WTC11 (cell line): ENCODE data around the gene OVCA2. TPM values are rescaled to one million over a fixed set of nuclear protein-coding genes. Genes with fewer than 3 reads are reported as not detected.
A peak's percentile ranks its signal among the peaks of the same experiment; 100 is the strongest.

Source experiments
- ATAC-seq: fragments of 200-7000 bp; cut with Tn5 transposase; 2 replicates; pipeline ENCODE4 v1.10.0; 2021; ENCODE audit warnings: mild to moderate bottlenecking, moderate library complexity
- CTCF ChIA-PET: fragments of 300-600 bp; sonication (Branson Sonifier 250); formaldehyde crosslinking; loops from one replicate; lab custom pipeline; 2021; ENCODE audit warnings: antibody characterized with exemption; lab: Charles Lee
- POLR2A ChIA-PET: fragments of 350-600 bp; sonication (Branson Sonifier 250); formaldehyde crosslinking; loops from one replicate; lab custom pipeline; 2021; ENCODE audit warnings: antibody characterized with exemption; lab: Charles Lee
- DNase-seq: peaks from one replicate; pipeline ENCODE4 v3.0.0; 2021; ENCODE audit warnings: low spot score
- H3K27ac Mint-ChIP-seq: 2 replicates; pipeline ENCODE4 v1.8.0; 2021; ENCODE audit warnings: mixed read lengths
- H3K27me3 Mint-ChIP-seq: 2 replicates; pipeline ENCODE4 v1.8.0; 2021; ENCODE audit warnings: low read depth, mild to moderate bottlenecking, moderate library complexity, mixed read lengths
- H3K36me3 Mint-ChIP-seq: 2 replicates; pipeline ENCODE4 v1.8.0; 2021; ENCODE audit warnings: mixed read lengths
- H3K4me1 Mint-ChIP-seq: 2 replicates; pipeline ENCODE4 v1.8.0; 2022; ENCODE audit warnings: mixed read lengths
- H3K4me3 Mint-ChIP-seq: 2 replicates; pipeline ENCODE4 v1.8.0; 2021; ENCODE audit warnings: mild to moderate bottlenecking, moderate library complexity, mixed read lengths
- H3K9me3 Mint-ChIP-seq: 2 replicates; pipeline ENCODE4 v1.8.0; 2021; ENCODE audit warnings: mixed read lengths
- CREM ChIP-seq: sonication (generic); formaldehyde crosslinking; IDR thresholded peaks from 2 replicates; pipeline ENCODE4 v1.8.1; 2022; ENCODE audit warnings: mild to moderate bottlenecking, missing genetic modification reagents, moderate library complexity
- EMX1 ChIP-seq: fragments of 250-450 bp; sonication (Bioruptor Pico); IDR thresholded peaks from 2 replicates; pipeline ENCODE4 v1.8.0; 2021; ENCODE audit warnings: mild to moderate bottlenecking
- ETV6 ChIP-seq: sonication (generic); formaldehyde crosslinking; IDR thresholded peaks from 2 replicates; pipeline ENCODE4 v1.8.1; 2022; ENCODE audit warnings: mild to moderate bottlenecking, missing genetic modification reagents
- FOXJ3 ChIP-seq: sonication (generic); formaldehyde crosslinking; IDR thresholded peaks from 2 replicates; pipeline ENCODE4 v1.9.0; 2021; ENCODE audit warnings: missing genetic modification reagents, mild to moderate bottlenecking, borderline replicate concordance
- FOXP1 ChIP-seq: sonication (generic); formaldehyde crosslinking; IDR thresholded peaks from 2 replicates; pipeline ENCODE4 v1.8.0; 2022; ENCODE audit warnings: missing genetic modification reagents, mild to moderate bottlenecking, moderate library complexity, borderline replicate concordance
- GTF2I ChIP-seq: fragments of 250-450 bp; sonication (Bioruptor Pico); conservative IDR thresholded peaks from 2 replicates; pipeline ENCODE4 v1.4.0; 2021; ENCODE audit warnings: mild to moderate bottlenecking
- NFE2L1 ChIP-seq: sonication (generic); formaldehyde crosslinking; IDR thresholded peaks from 2 replicates; pipeline ENCODE4 v1.8.1; 2023; ENCODE audit warnings: missing genetic modification reagents
- NR3C1 ChIP-seq: sonication (generic); formaldehyde crosslinking; conservative IDR thresholded peaks from 2 replicates; pipeline ENCODE4 v1.8.1; 2023; ENCODE audit warnings: low read depth, mild to moderate bottlenecking, missing genetic modification reagents
- PRRX2 ChIP-seq: fragments of 250-450 bp; sonication (Bioruptor Pico); IDR thresholded peaks from 2 replicates; pipeline ENCODE4 v1.8.0; 2021; ENCODE audit warnings: mild to moderate bottlenecking
- SMAD3 ChIP-seq: sonication (generic); formaldehyde crosslinking; IDR thresholded peaks from 2 replicates; pipeline ENCODE4 v1.8.0; 2022; ENCODE audit warnings: missing genetic modification reagents, mild to moderate bottlenecking, borderline replicate concordance
- SMAD4 ChIP-seq: sonication (generic); formaldehyde crosslinking; IDR thresholded peaks from 2 replicates; pipeline ENCODE4 v1.8.0; 2022; ENCODE audit warnings: mild to moderate bottlenecking, missing genetic modification reagents
- SP1 ChIP-seq: sonication (generic); formaldehyde crosslinking; conservative IDR thresholded peaks from 2 replicates; pipeline ENCODE4 v1.8.1; 2022; ENCODE audit warnings: missing genetic modification reagents
- ZNF416 ChIP-seq: fragments of 250-450 bp; sonication (Bioruptor Pico); IDR thresholded peaks from 2 replicates; pipeline ENCODE4 v1.9.0; 2021; ENCODE audit warnings: mild to moderate bottlenecking, inconsistent platforms
- ZNF671 ChIP-seq: fragments of 250-450 bp; sonication (Bioruptor Pico); IDR thresholded peaks from 2 replicates; pipeline ENCODE4 v1.8.0; 2021; ENCODE audit warnings: mild to moderate bottlenecking
- total RNA-seq: library from RNA; stranded (reverse); gene quantifications from 3 replicates; pipeline ENCODE4 v1.2.3, GENCODE V29; 2021
- TF ChIP-seq, protein P1 (sequence below): sonication (generic); formaldehyde crosslinking; conservative IDR thresholded peaks from 2 replicates; pipeline ENCODE4 v1.8.1; 2023; ENCODE audit warnings: mild to moderate bottlenecking, low read depth, missing genetic modification reagents, moderate library complexity
- TF ChIP-seq, protein P2 (sequence below): sonication (generic); formaldehyde crosslinking; IDR thresholded peaks from 2 replicates; pipeline ENCODE4 v1.8.0; 2023; ENCODE audit warnings: missing genetic modification reagents
- TF ChIP-seq, protein P3 (sequence below): sonication (generic); formaldehyde crosslinking; conservative IDR thresholded peaks from 2 replicates; pipeline ENCODE4 v1.8.1; 2022; ENCODE audit warnings: mild to moderate bottlenecking, missing genetic modification reagents
- TF ChIP-seq, protein P4 (sequence below): sonication (generic); formaldehyde crosslinking; IDR thresholded peaks from 2 replicates; pipeline ENCODE4 v1.8.1; 2022; ENCODE audit warnings: missing genetic modification reagents, borderline replicate concordance

The OVCA2 gene
- total RNA-seq, 1 experiment from 2014 or later, result 23.5 TPM

DNA sequence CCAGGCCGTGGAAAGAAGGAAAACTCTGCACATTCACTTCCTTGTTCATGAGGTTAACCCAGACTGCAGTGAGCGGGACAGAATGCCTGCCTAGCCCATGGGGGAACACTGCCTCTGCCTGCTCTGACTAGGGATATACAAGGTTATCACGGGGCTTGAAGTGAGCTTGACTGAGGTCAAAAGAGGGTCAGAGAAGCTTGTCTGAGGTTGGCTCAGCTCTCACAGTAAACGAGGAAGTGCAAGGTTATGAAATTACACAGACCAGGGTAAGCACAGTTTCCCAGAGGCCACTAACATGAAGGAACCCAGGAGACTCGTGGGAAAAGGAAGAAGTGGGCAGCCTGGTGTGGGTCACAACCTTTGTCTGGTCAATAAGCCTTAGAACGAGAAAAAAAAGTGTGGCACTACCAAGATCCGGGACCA, 41.8 kb downstream of the OVCA2 start (continued):
- TF ChIP-seq, protein P1, sequence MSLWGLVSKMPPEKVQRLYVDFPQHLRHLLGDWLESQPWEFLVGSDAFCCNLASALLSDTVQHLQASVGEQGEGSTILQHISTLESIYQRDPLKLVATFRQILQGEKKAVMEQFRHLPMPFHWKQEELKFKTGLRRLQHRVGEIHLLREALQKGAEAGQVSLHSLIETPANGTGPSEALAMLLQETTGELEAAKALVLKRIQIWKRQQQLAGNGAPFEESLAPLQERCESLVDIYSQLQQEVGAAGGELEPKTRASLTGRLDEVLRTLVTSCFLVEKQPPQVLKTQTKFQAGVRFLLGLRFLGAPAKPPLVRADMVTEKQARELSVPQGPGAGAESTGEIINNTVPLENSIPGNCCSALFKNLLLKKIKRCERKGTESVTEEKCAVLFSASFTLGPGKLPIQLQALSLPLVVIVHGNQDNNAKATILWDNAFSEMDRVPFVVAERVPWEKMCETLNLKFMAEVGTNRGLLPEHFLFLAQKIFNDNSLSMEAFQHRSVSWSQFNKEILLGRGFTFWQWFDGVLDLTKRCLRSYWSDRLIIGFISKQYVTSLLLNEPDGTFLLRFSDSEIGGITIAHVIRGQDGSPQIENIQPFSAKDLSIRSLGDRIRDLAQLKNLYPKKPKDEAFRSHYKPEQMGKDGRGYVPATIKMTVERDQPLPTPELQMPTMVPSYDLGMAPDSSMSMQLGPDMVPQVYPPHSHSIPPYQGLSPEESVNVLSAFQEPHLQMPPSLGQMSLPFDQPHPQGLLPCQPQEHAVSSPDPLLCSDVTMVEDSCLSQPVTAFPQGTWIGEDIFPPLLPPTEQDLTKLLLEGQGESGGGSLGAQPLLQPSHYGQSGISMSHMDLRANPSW (CRISPR knock-in tag), result no peak
- TF ChIP-seq NR3C1 (CRISPR knock-in tag) (no peak), SP1 (CRISPR knock-in tag) (no peak), FOXJ3 (no peak), ZNF671 (CRISPR knock-in tag) (no peak), EMX1 (CRISPR knock-in tag) (no peak), ZNF416 (CRISPR knock-in tag) (no peak)
- TF ChIP-seq, protein P2, sequence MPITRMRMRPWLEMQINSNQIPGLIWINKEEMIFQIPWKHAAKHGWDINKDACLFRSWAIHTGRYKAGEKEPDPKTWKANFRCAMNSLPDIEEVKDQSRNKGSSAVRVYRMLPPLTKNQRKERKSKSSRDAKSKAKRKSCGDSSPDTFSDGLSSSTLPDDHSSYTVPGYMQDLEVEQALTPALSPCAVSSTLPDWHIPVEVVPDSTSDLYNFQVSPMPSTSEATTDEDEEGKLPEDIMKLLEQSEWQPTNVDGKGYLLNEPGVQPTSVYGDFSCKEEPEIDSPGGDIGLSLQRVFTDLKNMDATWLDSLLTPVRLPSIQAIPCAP (CRISPR knock-in tag), result no peak

DNA sequence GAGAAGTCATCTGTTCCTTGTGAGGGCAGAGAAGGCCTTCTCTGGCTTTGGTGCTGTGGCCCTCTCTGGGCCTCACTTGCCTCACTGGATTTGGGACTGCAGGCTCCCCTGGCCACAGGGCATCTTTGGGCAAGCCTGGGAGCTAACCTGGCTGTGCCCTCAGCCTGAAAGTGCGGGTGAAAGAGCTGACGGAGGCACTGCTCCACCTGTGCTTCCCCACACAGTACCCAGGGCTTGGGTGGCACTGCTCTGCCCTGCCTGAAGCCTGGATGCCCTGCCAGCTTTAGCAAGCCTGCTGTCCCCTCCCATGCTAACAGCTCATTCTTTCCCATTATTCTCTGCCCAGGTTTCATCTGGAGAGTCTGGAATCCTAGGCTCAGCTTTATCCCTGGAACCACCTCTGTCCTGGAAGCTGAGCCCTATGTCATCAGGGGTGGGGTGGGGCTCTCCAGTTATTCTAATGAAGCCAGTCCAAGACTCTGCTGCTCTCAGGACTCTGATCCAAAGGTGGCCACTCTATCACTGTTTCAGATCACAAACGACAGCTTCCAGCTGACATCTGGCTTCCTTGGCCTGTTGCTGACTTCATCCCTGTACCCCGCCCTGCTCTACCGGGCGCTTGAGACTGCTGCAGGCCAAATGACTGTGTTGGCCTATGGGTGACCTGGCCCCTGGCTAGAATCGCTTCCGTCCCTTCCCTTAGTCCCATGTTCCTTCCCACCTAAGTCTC, 42.4 kb downstream of the OVCA2 start:
- Mint-ChIP-seq H3K36me3 (peaks cover 4% of the 10 kb centered on the region; the same call in 1 of the 2 replicates), H3K9me3 (no peaks in the 10 kb centered on the region), H3K4me3 (no peak overlapping the region), H3K4me1 (peaks cover 7% of the 10 kb centered on the region), H3K27ac (peak overlapping the region; percentile 76), H3K27me3 (no peaks in the 10 kb centered on the region)
- TF ChIP-seq, protein P3, sequence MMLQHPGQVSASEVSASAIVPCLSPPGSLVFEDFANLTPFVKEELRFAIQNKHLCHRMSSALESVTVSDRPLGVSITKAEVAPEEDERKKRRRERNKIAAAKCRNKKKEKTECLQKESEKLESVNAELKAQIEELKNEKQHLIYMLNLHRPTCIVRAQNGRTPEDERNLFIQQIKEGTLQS (CRISPR knock-in tag), result no peak
- TF ChIP-seq NFE2L1 (CRISPR knock-in tag) (no peak), CREM (CRISPR knock-in tag) (no peak), GTF2I (CRISPR knock-in tag) (no peak), SMAD3 (CRISPR knock-in tag) (no peak), PRRX2 (CRISPR knock-in tag) (no peak), SMAD4 (no peak), SP1 (CRISPR knock-in tag) (no peak), ETV6 (no peak), FOXP1 (CRISPR knock-in tag) (no peak)
- TF ChIP-seq, protein P4, sequence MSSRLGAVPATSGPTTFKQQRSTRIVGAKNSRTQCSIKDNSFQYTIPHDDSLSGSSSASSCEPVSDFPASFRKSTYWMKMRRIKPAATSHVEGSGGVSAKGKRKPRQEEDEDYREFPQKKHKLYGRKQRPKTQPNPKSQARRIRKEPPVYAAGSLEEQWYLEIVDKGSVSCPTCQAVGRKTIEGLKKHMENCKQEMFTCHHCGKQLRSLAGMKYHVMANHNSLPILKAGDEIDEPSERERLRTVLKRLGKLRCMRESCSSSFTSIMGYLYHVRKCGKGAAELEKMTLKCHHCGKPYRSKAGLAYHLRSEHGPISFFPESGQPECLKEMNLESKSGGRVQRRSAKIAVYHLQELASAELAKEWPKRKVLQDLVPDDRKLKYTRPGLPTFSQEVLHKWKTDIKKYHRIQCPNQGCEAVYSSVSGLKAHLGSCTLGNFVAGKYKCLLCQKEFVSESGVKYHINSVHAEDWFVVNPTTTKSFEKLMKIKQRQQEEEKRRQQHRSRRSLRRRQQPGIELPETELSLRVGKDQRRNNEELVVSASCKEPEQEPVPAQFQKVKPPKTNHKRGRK (CRISPR knock-in tag), result no peak
- ATAC-seq (no peak), DNase-seq (no peak)
- POLR2A ChIA-PET, result no interaction called here
- CTCF ChIA-PET, result interaction anchor here (0.5 to 2.4 kb wide), 5 partner anchors 11 to 160 kb away, joined by 3 to 6 read pairs (median 4); no protein-coding TSS in a partner anchor
